Measurements from ENCODE around the gene USP3.
"Not testable (repeated sequence)": the region's sequence is repeated elsewhere in the genome, so short reads cannot be mapped to it uniquely, and the experiment has no call there.

Gene USP3

GRCh38 chr15:63617147-63617546 lies 112.8 kb downstream of the USP3 start:
- DNase-seq = not testable (repeated sequence)

DNA sequence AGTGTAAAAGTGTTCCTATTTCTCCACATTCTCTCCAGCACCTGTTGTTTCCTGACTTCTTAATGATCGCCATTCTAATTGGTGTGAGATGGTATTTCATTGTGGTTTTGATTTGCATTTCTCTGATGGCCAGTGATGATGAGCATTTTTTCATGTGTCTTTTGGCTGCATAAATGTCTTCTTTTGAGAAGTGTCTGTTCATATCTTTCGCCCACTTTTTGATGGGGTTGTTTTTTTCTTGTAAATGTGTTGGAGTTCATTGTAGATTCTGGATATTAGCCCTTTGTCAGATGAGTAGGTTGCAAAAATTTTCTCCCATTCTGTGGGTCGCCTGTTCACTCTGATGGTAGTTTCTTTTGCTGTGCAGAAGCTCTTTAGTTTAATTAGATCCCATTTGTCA lies 113.2 kb downstream of the USP3 start:
- DNase-seq = not testable (repeated sequence)

DNA sequence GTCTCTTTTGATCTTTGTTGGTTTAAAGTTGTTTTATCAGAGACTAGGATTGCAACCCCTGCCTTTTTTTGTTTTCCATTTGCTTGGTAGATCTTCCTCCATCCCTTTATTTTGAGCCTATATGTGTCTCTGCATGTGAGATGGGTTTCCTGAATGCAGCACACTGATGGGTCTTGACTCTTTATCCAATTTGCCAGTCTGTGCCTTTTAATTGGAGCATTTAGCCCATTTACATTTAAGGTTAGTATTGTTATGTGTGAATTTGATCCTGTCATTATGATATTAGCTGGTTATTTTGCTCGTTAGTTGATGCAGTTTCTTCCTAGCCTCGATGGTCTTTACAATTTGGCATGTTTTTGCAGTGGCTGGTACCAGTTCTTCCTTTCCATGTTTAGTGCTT lies 116.4 kb downstream of the USP3 start:
- DNase-seq = not testable (repeated sequence)

DNA sequence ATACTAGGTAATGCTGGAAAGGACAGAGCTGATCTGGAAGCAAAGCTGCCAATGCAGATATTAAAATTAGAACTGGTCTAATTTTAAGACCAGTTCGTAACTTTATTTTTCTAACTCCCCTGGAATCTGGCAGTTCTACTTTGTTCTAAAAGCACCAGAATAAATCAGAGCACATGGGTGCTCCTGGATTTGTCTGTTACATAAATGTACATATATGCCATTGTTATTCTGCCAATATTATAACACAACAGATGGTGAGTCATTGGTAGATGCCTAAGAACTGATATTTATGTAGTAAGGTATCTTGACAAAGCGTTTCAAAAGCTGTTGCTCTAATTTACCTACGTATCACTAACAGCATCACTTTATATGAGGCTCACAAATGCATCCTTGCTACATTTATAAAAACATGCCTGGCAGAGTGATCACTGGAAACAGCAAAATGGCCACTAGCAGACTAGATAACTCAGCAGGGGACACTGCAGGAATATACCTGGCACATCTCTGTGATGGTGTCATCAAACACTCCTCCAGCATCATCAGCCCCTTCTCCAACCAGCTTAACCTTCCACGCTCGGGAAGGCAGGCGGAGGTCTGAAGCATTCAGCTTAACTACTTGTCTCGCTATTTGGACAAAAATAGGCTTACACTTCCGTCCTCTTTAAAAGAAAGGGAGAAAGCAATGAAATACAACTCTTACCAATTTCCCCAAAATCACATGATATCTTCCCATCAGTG lies 119.0 kb downstream of the USP3 start:
- no peak for DNase-seq

GRCh38 chr15:63626955-63627354 lies 122.6 kb downstream of the USP3 start:
- no peak for DNase-seq

DNA sequence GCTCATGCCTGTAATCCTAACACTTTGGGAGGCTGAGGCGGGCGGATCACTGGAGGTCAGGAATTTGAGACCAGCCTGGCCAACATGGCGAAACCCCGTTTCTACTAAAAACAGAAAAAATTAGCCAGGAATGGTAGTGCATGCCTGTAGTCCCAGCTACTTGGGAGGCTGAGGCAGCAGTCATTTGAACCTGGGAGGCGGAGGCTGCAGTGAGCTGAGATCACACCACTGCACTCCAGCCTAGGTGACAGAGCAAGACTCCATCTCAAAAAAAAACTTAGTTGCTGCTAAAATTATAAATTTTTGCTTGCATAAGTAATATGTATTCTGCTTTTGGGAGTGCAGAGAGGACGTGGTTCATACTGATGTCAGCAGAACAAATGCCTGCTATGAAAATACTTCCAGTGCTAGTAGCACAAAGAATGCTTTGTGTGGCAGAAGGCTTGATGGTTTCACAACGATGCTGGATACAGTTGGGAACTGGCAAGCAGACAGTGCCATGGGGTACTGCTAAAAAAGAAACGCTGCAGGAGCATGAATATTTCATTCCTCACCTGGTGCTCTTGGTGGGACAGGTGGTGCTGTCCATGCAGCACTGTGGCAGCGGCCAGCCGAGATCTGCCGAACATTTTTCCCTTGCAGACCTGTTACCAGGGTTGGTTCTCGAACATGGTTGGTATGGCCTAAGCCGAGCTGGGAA lies 123.9 kb downstream of the USP3 start:
- DNase-seq = no peak

GRCh38 chr15:63630036-63630751 lies 125.8 kb downstream of the USP3 start:
- no peak for DNase-seq

DNA sequence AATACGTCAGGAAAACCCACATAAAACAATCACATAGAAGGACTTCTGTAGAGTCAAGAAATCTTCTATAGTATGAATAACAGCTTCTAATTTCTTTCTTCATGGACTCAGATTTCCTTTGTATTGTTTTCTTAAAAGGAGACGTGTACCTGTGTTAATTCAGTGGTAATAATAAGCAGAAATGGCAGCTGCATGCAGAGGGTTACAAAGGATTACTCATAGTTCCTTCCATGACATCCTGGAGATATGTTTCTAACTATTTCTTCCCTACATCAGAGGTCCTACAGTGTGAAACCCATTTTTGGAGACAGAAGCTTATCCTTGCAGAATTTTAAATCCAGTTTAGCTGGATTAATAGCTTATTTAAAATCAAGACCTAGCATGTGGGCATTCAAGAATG lies 128.9 kb downstream of the USP3 start:
- no peak for DNase-seq

DNA sequence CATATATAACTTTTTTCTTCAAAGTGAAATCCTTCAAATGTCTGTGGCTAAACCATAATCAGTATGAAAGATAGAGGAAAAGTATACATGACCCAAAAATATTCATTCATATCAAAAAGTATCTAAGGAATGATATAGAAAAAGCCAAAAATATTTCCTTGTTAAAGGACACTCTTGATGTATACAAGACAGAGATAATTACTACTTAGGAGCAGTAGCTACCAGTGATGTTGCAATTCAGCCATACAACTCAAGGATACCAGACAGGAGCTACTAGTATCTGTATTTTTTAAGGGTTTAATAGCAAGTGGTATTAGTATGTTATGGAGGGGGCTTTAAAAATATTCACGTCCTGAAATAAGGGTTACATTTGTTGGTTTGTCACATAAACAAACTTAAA lies 129.8 kb downstream of the USP3 start:
- DNase-seq = no peak

- DNase-seq = no peak
Measured at GRCh38 chr15:63636518-63637061, 132.2 kb downstream of the USP3 start.

GRCh38 chr15:63638839-63639238 lies 134.4 kb downstream of the USP3 start:
- no peak for DNase-seq

- DNase-seq = peak; percentile 63
Measured at GRCh38 chr15:63640146-63640545, 135.8 kb downstream of the USP3 start.
